OCI-LY3 (cell line): Measurements from ENCODE around the gene CAMTA1.

Experiments used
- CTCF ChIP-seq: fragments of 200-600, 300-600 bp; sonication (generic); IDR thresholded peaks from 2 replicates; pipeline ENCODE4 v1.5.1; 2014; ENCODE audit warnings: antibody characterized with exemption, low read length, low read depth
- EZH2phosphoT487 ChIP-seq: fragments of 200-600 bp; shearing (Covaris generic); IDR thresholded peaks from 2 replicates; pipeline ENCODE4 v1.6.1; 2018; ENCODE audit warnings: antibody characterized with exemption, mixed run types, low read depth

GRCh38 chr1:7436056-7437005 is 651.1 kb downstream of the CAMTA1 start:
- TF ChIP-seq CTCF (no peak), EZH2phosphoT487 (no peak)
